Neural cell (in vitro differentiated cells): ENCODE results near the gene AFF1. TPM values are rescaled to one million over a fixed set of nuclear protein-coding genes. Genes with fewer than 3 reads are reported as not detected.

ENCODE experiments used
- H2AFZ ChIP-seq: fragments of 200-600, 300-800 bp; sonication (generic), shearing (Covaris generic); 2 replicates; pipeline ENCODE4 v1.6.0; 2014; ENCODE audit warnings: low read depth, mild to moderate bottlenecking, antibody characterized with exemption, low read length, moderate library complexity
- H3F3A ChIP-seq: fragments of 200-600 bp; shearing (Covaris generic); 2 replicates; pipeline ENCODE4 v1.6.1; 2016; ENCODE audit warnings: mild to moderate bottlenecking, moderate library complexity, mixed read lengths, antibody characterized with exemption, low read length; ENCODE audit not compliant: insufficient read depth, poor library complexity, severe bottlenecking
- H3K27ac ChIP-seq: fragments of 200-600, 300-800 bp; sonication (generic), shearing (Covaris generic); 2 replicates; pipeline ENCODE4 v1.5.1; 2014; ENCODE audit warnings: mild to moderate bottlenecking, low read length, moderate library complexity
- H3K27me3 ChIP-seq: fragments of 300-800, 200-600 bp; sonication (generic), shearing (Covaris generic); 2 replicates; pipeline ENCODE4 v1.6.0; 2014; ENCODE audit warnings: mild to moderate bottlenecking, low read depth, low read length, moderate library complexity; ENCODE audit not compliant: insufficient read depth
- H3K36me3 ChIP-seq: fragments of 300-800, 200-600 bp; sonication (generic), shearing (Covaris generic); 2 replicates; pipeline ENCODE4 v1.5.1; 2014; ENCODE audit warnings: mild to moderate bottlenecking, antibody characterized with exemption, low read length, moderate library complexity; ENCODE audit not compliant: insufficient read depth
- H3K4me2 ChIP-seq: fragments of 300-800, 200-600 bp; sonication (generic), shearing (Covaris generic); 2 replicates; pipeline ENCODE4 v1.6.0; 2014; ENCODE audit warnings: mild to moderate bottlenecking, low read length
- H3K4me3 ChIP-seq: fragments of 300-800, 200-600 bp; sonication (generic), shearing (Covaris generic); 2 replicates; pipeline ENCODE4 v1.5.1; 2014; ENCODE audit warnings: mild to moderate bottlenecking, low read length, moderate library complexity
- H3K79me2 ChIP-seq: fragments of 200-600 bp; shearing (Covaris generic); replicated peaks from 2 replicates; pipeline ENCODE4 v1.6.0; 2014; ENCODE audit warnings: mild to moderate bottlenecking, low read length, moderate library complexity; ENCODE audit not compliant: insufficient read depth
- H3K9ac ChIP-seq: fragments of 300-800, 200-600 bp; sonication (generic), shearing (Covaris generic); 2 replicates; pipeline ENCODE4 v1.6.1; 2016; ENCODE audit warnings: mild to moderate bottlenecking, low read length, mixed read lengths
- H3K9me2 ChIP-seq: fragments of 200-600 bp; shearing (Covaris generic); 2 replicates; pipeline ENCODE4 v1.6.1; 2016; ENCODE audit warnings: mild to moderate bottlenecking, low read length, mixed read lengths; ENCODE audit not compliant: insufficient read depth
- H3K9me3 ChIP-seq: fragments of 200-600, 300-800 bp; sonication (generic), shearing (Covaris generic); 2 replicates; pipeline ENCODE4 v1.6.1; 2016; ENCODE audit warnings: mild to moderate bottlenecking, mixed run types, low read length, moderate library complexity, mixed read lengths
- H4K20me1 ChIP-seq: fragments of 200-600 bp; shearing (Covaris generic); 2 replicates; pipeline ENCODE4 v1.6.1; 2016; ENCODE audit warnings: mild to moderate bottlenecking, mixed run types; ENCODE audit not compliant: insufficient read depth
- CTCF ChIP-seq: fragments of 450-650 bp; IDR thresholded peaks from 2 replicates; pipeline ENCODE4 v1.5.1; 2014; ENCODE audit warnings: antibody characterized with exemption, mild to moderate bottlenecking, moderate library complexity; ENCODE audit not compliant: poor library complexity, severe bottlenecking
- EP300 ChIP-seq: fragments of 450-650 bp; conservative IDR thresholded peaks from 2 replicates; pipeline ENCODE4 v1.6.1; 2014; ENCODE audit warnings: antibody characterized with exemption, mild to moderate bottlenecking, moderate library complexity; ENCODE audit not compliant: poor library complexity, severe bottlenecking
- EZH2 ChIP-seq: fragments of 200-600, 300-800 bp; shearing (Covaris generic), sonication (generic); IDR thresholded peaks from 2 replicates; pipeline ENCODE4 v1.6.1; 2014; ENCODE audit warnings: antibody characterized with exemption, low read length, borderline replicate concordance, mild to moderate bottlenecking; ENCODE audit not compliant: insufficient read depth, poor library complexity, severe bottlenecking
- MXI1 ChIP-seq: fragments of 450-650 bp; conservative IDR thresholded peaks from 2 replicates; pipeline ENCODE4 v1.6.1; 2014; ENCODE audit warnings: antibody characterized with exemption, mild to moderate bottlenecking; ENCODE audit not compliant: poor library complexity, severe bottlenecking
- POLR2AphosphoS5 ChIP-seq: IDR thresholded peaks from 2 replicates; pipeline ENCODE4 v1.6.1; 2012
- RAD21 ChIP-seq: fragments of 450-650 bp; conservative IDR thresholded peaks from 2 replicates; pipeline ENCODE4 v1.6.1; 2014; ENCODE audit warnings: antibody characterized with exemption, mild to moderate bottlenecking, moderate library complexity
- REST ChIP-seq: IDR thresholded peaks from 2 replicates; pipeline ENCODE4 v1.6.1; 2012; ENCODE audit warnings: borderline replicate concordance
- SMC3 ChIP-seq: fragments of 450-650 bp; conservative IDR thresholded peaks from 2 replicates; pipeline ENCODE4 v1.6.1; 2014; ENCODE audit warnings: antibody characterized with exemption, mild to moderate bottlenecking, moderate library complexity; ENCODE audit not compliant: poor library complexity
- TAF1 ChIP-seq: IDR thresholded peaks from 2 replicates; pipeline ENCODE4 v1.6.1; 2012; ENCODE audit warnings: low read depth
- polyA plus RNA-seq: library from polyadenylated mRNA; depleted of rRNA; stranded (reverse); fragments of >200 nt; gene quantifications from 2 replicates; pipeline ENCODE4 v1.2.3, GENCODE V29; 2014

The AFF1 gene
- polyA plus RNA-seq, 1 donor from 2014 or later = 0.63 TPM

- H3K36me3 ChIP-seq = no peaks in the 10 kb centered on the region
Measured at GRCh38 chr4:86910369-86910768, 24.4 kb upstream of the AFF1 start.

More at GRCh38 chr4:86910369-86910768, 24.4 kb upstream of the AFF1 start:
- H2AFZ ChIP-seq = no peak overlapping the region
- TF ChIP-seq EP300 (no peak), TAF1 (no peak), MXI1 (no peak), RAD21 (no peak), EZH2 (no peak), POLR2AphosphoS5 (no peak), REST (no peak), SMC3 (no peak), CTCF (no peak)
- H3K79me2 ChIP-seq = no peaks in the 10 kb centered on the region
- H3K27me3 ChIP-seq = no peaks in the 10 kb centered on the region
- H3K4me2 ChIP-seq = no peak overlapping the region
- H3K9ac ChIP-seq = no peak overlapping the region
- H4K20me1 ChIP-seq = no peaks in the 10 kb centered on the region
- H3K9me3 ChIP-seq = no peaks in the 10 kb centered on the region
- no peak overlapping the region for H3K4me3 ChIP-seq
- H3K27ac ChIP-seq = no peak overlapping the region
- no peaks in the 10 kb centered on the region for H3F3A ChIP-seq
- H3K9me2 ChIP-seq = no peaks in the 10 kb centered on the region
